Spleen (tissue), 11 donors: ENCODE data around the gene TBX3. TPM values are rescaled to one million over a fixed set of nuclear protein-coding genes. Genes with fewer than 3 reads are reported as not detected.
"Not testable (repeated sequence)": the region's sequence is repeated elsewhere in the genome, so short reads cannot be mapped to it uniquely, and the experiment has no call there.

Experiments used
- DNase-seq: peaks from one replicate; pipeline ENCODE4 v3.0.0-alpha.2; 2020
- H3K27ac ChIP-seq, 8 donors: fragments of 200-600 bp; sonication (generic) in 7 of 8; 1 replicate in 4 of 8; 2 replicates in 4 of 8; pipeline versions ENCODE4 v1.5.0 to v1.8.0; 2016 to 2021; ENCODE audit warnings: inconsistent platforms in 4 of 8, mild to moderate bottlenecking in 4 of 8, moderate library complexity in 1 of 8
- H3K27me3 ChIP-seq, 7 donors: fragments of 200-600 bp; sonication (generic) in 6 of 7; replicated peaks in 1 of 7; 1 replicate in 4 of 7; 2 replicates in 3 of 7; pipeline versions ENCODE4 v1.5.0 to v1.8.0; 2016 to 2021; ENCODE audit warnings: inconsistent platforms in 3 of 7, mild to moderate bottlenecking in 1 of 7
- H3K36me3 ChIP-seq, 6 donors: fragments of 200-600 bp; sonication (generic) in 5 of 6; 1 replicate in 4 of 6; 2 replicates in 2 of 6; pipeline versions ENCODE4 v1.5.0 to v1.8.0; 2016 to 2021; ENCODE audit warnings: inconsistent platforms in 2 of 6
- H3K4me1 ChIP-seq, 6 donors: fragments of 200-600 bp; sonication (generic) in 5 of 6; 1 replicate in 3 of 6; 2 replicates in 3 of 6; pipeline versions ENCODE4 v1.5.0 to v1.8.0; 2016 to 2021; ENCODE audit warnings: inconsistent platforms in 3 of 6
- H3K4me3 ChIP-seq, 8 donors: fragments of 200-600 bp; sonication (generic) in 7 of 8; 1 replicate in 4 of 8; 2 replicates in 4 of 8; pipeline versions ENCODE4 v1.5.0 to v1.8.0; 2016 to 2021; ENCODE audit warnings: inconsistent platforms in 4 of 8, mild to moderate bottlenecking in 4 of 8, moderate library complexity in 2 of 8
- H3K9me3 ChIP-seq, 8 donors: fragments of 200-600 bp; sonication (generic) in 7 of 8; 1 replicate in 4 of 8; 2 replicates in 4 of 8; pipeline versions ENCODE4 v1.5.0 to v1.8.0; 2016 to 2021; ENCODE audit warnings: inconsistent platforms in 4 of 8
- CTCF ChIP-seq, 11 experiments: fragments of 200-600 bp in 7 of 11; fragments of 450-650 bp in 4 of 11; sonication (generic) in 4 of 11; IDR thresholded peaks in 8 of 11; conservative IDR thresholded peaks in 3 of 11; 1 replicate in 7 of 11; 2 replicates in 4 of 11; pipeline versions ENCODE4 v1.4.0 to v1.8.0; 2016 to 2021; ENCODE audit warnings: antibody characterized with exemption in 11 of 11, inconsistent platforms in 4 of 11, mild to moderate bottlenecking in 1 of 11
- POLR2A ChIP-seq, 3 donors: fragments of 450-650 bp; IDR thresholded peaks; one replicate each; pipeline ENCODE4 v1.5.1; 2017; ENCODE audit warnings: antibody characterized with exemption in 3 of 3, mild to moderate bottlenecking in 1 of 3
- POLR2AphosphoS5 ChIP-seq, 3 donors: sonication (generic); formaldehyde crosslinking; IDR thresholded peaks; one replicate each; pipeline ENCODE4 v1.5.1; 2017; ENCODE audit warnings: antibody characterized with exemption in 3 of 3
- WGBS, 5 donors: extraction: QIAGEN DNeasy Blood & Tissue Kit in 3 of 5; methylation state at CpG; one replicate each; pipeline versions ENCODE4 v1.1.5 to v1.1.7; 2013 to 2018; 5-methylcytosine and 5-hydroxymethylcytosine counted together
- intact Hi-C: fragments of 100-400 bp; cut with DNase I; formaldehyde crosslinking; loops from one replicate; pipeline ENCODE4 v1.15.0; 2023; ENCODE audit warnings: low total_unique reads
- polyA plus RNA-seq, 3 donors: library from polyadenylated mRNA; stranded (reverse); fragments of 200-250 nt; gene quantifications; one replicate each; pipeline ENCODE4 v1.2.1, GENCODE V29; 2013
- total RNA-seq, 7 donors: library from RNA; depleted of rRNA in 3 of 7; stranded (reverse); fragments of >200 nt in 3 of 7; fragmentation: NEBNext Ultra II Directional in 4 of 7; extraction: Animal tissue kit (Norgen Biotek cat#: 25700) in 4 of 7; gene quantifications; one replicate each; pipeline versions ENCODE4 v1.1.0 to v1.2.1, GENCODE V29; 2016 to 2021
- donor health status: healthy with polysubstance abuse.
- donor health status: DM: no; HTN: no; CAD: no; lungs with moderate emphysema.
- donor health status: DM: no; HTN: no; CAD: no.
- donor health status: Bipolar disorder and iron deficiency.
- donor health status: healthy.
- donor health status: DM: no; HTN: no; CAD: no.
- donor health status: DM: yes; HTN: yes; CAD: no.

The TBX3 gene
- total and polyA plus RNA-seq, 10 donors = 3.1 to 22.1 (median 13.5) TPM

GRCh38 chr12:114711689-114712152 is 27.7 kb upstream of the TBX3 start:
- Histone ChIP-seq H3K4me1 (no peaks in the 10 kb centered on the region), H3K36me3 (no peaks in the 10 kb centered on the region), H3K9me3 (peaks cover 0 to 14% (median 6%) of the 10 kb centered on the region in 8 donors), H3K4me3 (no peak overlapping the region), H3K27ac (no peak overlapping the region), H3K27me3 (peaks cover 0 to 46% (median 0%) of the 10 kb centered on the region in 7 donors)
- intact Hi-C loops = no loop called here
- 18 to 26% (median 20%) methylated on average over 4 of the region's 4 CpGs for WGBS, 5 donors
- no peak for DNase-seq
- TF ChIP-seq CTCF (IDR thresholded peaks at IDR 0.05 in 8 of 11, conservative IDR thresholded peaks at IDR 0.05 in 3 of 11) (no peak), POLR2AphosphoS5 (IDR thresholded peaks at IDR 0.05) (no peak), POLR2A (IDR thresholded peaks at IDR 0.05) (no peak)

- TF ChIP-seq CTCF (IDR thresholded peaks at IDR 0.05 in 8 of 11, conservative IDR thresholded peaks at IDR 0.05 in 3 of 11) (no peak), POLR2AphosphoS5 (IDR thresholded peaks at IDR 0.05) (no peak), POLR2A (IDR thresholded peaks at IDR 0.05) (no peak)
- DNase-seq = no peak
- 23 to 27% (median 25%) methylated on average over 7 of the region's 7 CpGs for WGBS, 5 donors
- Histone ChIP-seq H3K36me3 (no peaks in the 10 kb centered on the region), H3K27ac (no peak overlapping the region), H3K9me3 (peaks cover 0 to 14% (median 6%) of the 10 kb centered on the region in 8 donors), H3K27me3 (peaks cover 0 to 55% (median 1%) of the 10 kb centered on the region in 7 donors), H3K4me3 (no peak overlapping the region), H3K4me1 (no peaks in the 10 kb centered on the region)
- intact Hi-C loops = no loop called here
Measured at GRCh38 chr12:114710151-114710550, 26.2 kb upstream of the TBX3 start.

GRCh38 chr12:114709112-114709511 is 25.1 kb upstream of the TBX3 start:
- TF ChIP-seq CTCF (IDR thresholded peaks at IDR 0.05 in 8 of 11, conservative IDR thresholded peaks at IDR 0.05 in 3 of 11) = no peak
- TF ChIP-seq POLR2AphosphoS5 (IDR thresholded peaks at IDR 0.05) = no peak
- TF ChIP-seq POLR2A (IDR thresholded peaks at IDR 0.05) = no peak
- intact Hi-C loops = no loop called here
- Histone ChIP-seq H3K27ac (no peak overlapping the region), H3K27me3 (peaks cover 0 to 65% (median 6%) of the 10 kb centered on the region in 7 donors), H3K4me3 (no peak overlapping the region), H3K36me3 (no peaks in the 10 kb centered on the region), H3K4me1 (no peaks in the 10 kb centered on the region), H3K9me3 (peaks cover 0 to 8% (median 6%) of the 10 kb centered on the region in 8 donors)
- DNase-seq = no peak
- 79 to 97% (median 89%) methylated on average over 9 of the region's 9 CpGs for WGBS, 5 donors

- H3K9me3 ChIP-seq, H3K4me1 ChIP-seq, H3K4me3 ChIP-seq, H3K27ac ChIP-seq, intact Hi-C loops, H3K36me3 ChIP-seq: not testable (repeated sequence)
- DNase-seq = peak; percentile 1
- 81 to 88% (median 82%) methylated on average over 5 of the region's 5 CpGs for WGBS, 5 donors
- H3K27me3 ChIP-seq = peaks cover 0 to 70% (median 6%) of the 10 kb centered on the region in 7 donors
Measured at GRCh38 chr12:114708598-114708997, 24.6 kb upstream of the TBX3 start.

- Histone ChIP-seq H3K4me3 (no peak overlapping the region), H3K9me3 (no peaks in the 10 kb centered on the region), H3K27me3 (peaks cover 0 to 80% (median 40%) of the 10 kb centered on the region in 7 donors), H3K27ac (no peak overlapping the region), H3K36me3 (no peaks in the 10 kb centered on the region), H3K4me1 (peaks cover 0 to 9% (median 2%) of the 10 kb centered on the region in 6 donors)
- no peak for DNase-seq
- 48 to 72% (median 64%) methylated on average over 3 of the region's 3 CpGs for WGBS, 5 donors
- intact Hi-C loops = no loop called here
- TF ChIP-seq POLR2A (IDR thresholded peaks at IDR 0.05) = no peak
- no peak for TF ChIP-seq CTCF (IDR thresholded peaks at IDR 0.05 in 8 of 11, conservative IDR thresholded peaks at IDR 0.05 in 3 of 11)
- no peak for TF ChIP-seq POLR2AphosphoS5 (IDR thresholded peaks at IDR 0.05)
Measured at GRCh38 chr12:114704096-114704495, 20.1 kb upstream of the TBX3 start.
